Adrenal gland (tissue), 12 donors: ENCODE results near the gene NPEPL1. TPM values are rescaled to one million over a fixed set of nuclear protein-coding genes. Genes with fewer than 3 reads are reported as not detected.
"Not testable (repeated sequence)": the region's sequence is repeated elsewhere in the genome, so short reads cannot be mapped to it uniquely, and the experiment has no call there.

Source experiments
- DNase-seq, 7 donors: peaks; one replicate each; pipeline ENCODE4 v3.0.0-alpha.2; 2019 to 2020
- H3K27ac ChIP-seq, 5 donors: fragments of 200-600 bp; sonication (generic) in 4 of 5; 1 replicate in 3 of 5; 2 replicates in 2 of 5; pipeline versions ENCODE4 v1.5.1 to v1.8.0; 2016 to 2020; ENCODE audit warnings: mild to moderate bottlenecking in 1 of 5
- H3K27me3 ChIP-seq: fragments of 200-600 bp; 2 replicates; pipeline ENCODE4 v1.8.0; 2021
- H3K36me3 ChIP-seq, 2 donors: fragments of 200-600 bp; replicated peaks in 1 of 2; 1 replicate in 1 of 2; 2 replicates in 1 of 2; pipeline versions ENCODE4 v1.5.1 to v1.8.0; 2018 to 2022
- H3K4me1 ChIP-seq, 2 donors: fragments of 200-600 bp; replicated peaks in 1 of 2; 1 replicate in 1 of 2; 2 replicates in 1 of 2; pipeline versions ENCODE4 v1.5.1 to v1.8.0; 2018 to 2021
- H3K4me3 ChIP-seq, 4 donors: fragments of 200-600 bp; sonication (generic) in 3 of 4; one replicate each; pipeline ENCODE4 v1.5.1; 2016 to 2018
- H3K9me3 ChIP-seq, 3 donors: fragments of 200-600 bp; sonication (generic) in 1 of 3; replicated peaks in 1 of 3; 1 replicate in 2 of 3; 2 replicates in 1 of 3; pipeline versions ENCODE4 v1.5.1 to v1.8.0; 2016 to 2021
- POLR2A ChIP-seq, 2 donors: fragments of 450-650 bp; IDR thresholded peaks; one replicate each; pipeline ENCODE4 v1.6.1; 2017; ENCODE audit warnings: antibody characterized with exemption in 2 of 2, mild to moderate bottlenecking in 2 of 2, moderate library complexity in 1 of 2
- WGBS, 4 donors: extraction: QIAGEN DNeasy Blood & Tissue Kit in 2 of 4; methylation state at CpG; one replicate each; pipeline versions ENCODE4 v1.1.5 to v1.1.7; 2013 to 2017; 5-methylcytosine and 5-hydroxymethylcytosine counted together
- intact Hi-C, 2 donors: fragments of 100-400 bp; cut with DNase I; formaldehyde crosslinking; loops; one replicate each; pipeline versions ENCODE4 v1.14.1 to v1.15.0; 2022 to 2023
- polyA plus RNA-seq, 3 donors: library from polyadenylated mRNA; stranded (reverse); fragments of 200-250 nt in 2 of 3; fragments of 350-450 nt in 1 of 3; fragmentation: Illumina TruSeq in 1 of 3; extraction: RNeasy Lipid Tissue Mini Kit (QIAGEN cat#74804) in 1 of 3; gene quantifications; one replicate each; pipeline ENCODE4 v1.2.3, GENCODE V29; 2013 to 2014
- total RNA-seq, 9 donors: library from RNA; depleted of rRNA in 4 of 9; stranded (reverse); fragments of >200 nt in 4 of 9; fragments of 120-200 nt in 1 of 9; fragmentation: NEBNext Ultra II Directional in 1 of 9; extraction: Animal tissue kit (Norgen Biotek cat#: 25700) in 1 of 9; gene quantifications; one replicate each; pipeline versions ENCODE4 v1.1.0 to v1.2.4, GENCODE V29; 2013 to 2023
- TF ChIP-seq, protein P1 (sequence below), 6 experiments: fragments of 450-650 bp in 4 of 6; fragments of 200-600 bp in 2 of 6; sonication (generic) in 1 of 6; IDR thresholded peaks; 1 replicate in 5 of 6; 2 replicates in 1 of 6; pipeline versions ENCODE4 v1.5.1 to v1.8.0; 2016 to 2021; ENCODE audit warnings: antibody characterized with exemption in 6 of 6, mild to moderate bottlenecking in 2 of 6, moderate library complexity in 1 of 6
- donor health status: healthy with polysubstance abuse.
- donor health status: Bipolar disorder and iron deficiency.
- donor health status: DM: yes; HTN: yes; CAD: no.
- donor health status: DM: no; HTN: no; CAD: no.
- donor health status: DM: no; HTN: no; CAD: no.
- donor health status: DM: yes; HTN: yes; CAD: no.

NPEPL1 gene
- total and polyA plus RNA-seq, 12 donors, result 9.3 to 158 (median 35.2) TPM

DNA sequence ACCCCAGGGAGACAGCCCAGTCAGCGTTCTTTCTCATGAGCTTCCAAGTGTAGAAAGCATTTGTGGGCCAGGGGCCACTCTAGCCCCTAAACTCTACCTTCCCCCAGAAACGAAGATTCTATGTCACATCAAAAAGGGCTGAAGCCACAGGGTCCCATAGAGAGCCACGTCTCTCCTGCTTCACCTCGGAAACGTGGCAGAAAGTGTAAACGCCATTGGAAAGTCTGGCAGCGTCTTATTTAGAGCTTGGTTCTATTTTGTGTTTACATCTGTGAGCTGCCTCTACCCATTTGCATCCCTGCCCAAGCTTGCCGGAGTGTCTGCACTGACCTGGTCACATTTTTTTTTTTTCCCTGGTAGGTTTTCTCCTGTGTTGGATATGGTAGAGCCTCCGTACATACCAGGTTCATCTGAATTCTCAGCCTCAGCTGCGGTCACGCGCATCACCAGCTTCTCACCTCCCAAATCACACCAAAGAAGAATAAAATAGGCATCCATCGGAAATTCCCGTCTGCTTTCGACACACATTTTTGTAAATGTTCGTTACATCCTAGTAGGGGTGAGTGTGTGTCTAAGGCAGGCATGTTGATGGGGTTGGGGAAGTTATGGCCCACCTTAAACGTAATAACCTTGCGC lies 62.6 kb downstream of the NPEPL1 start:
- no peak for DNase-seq
- H3K4me3 ChIP-seq, result no peak overlapping the region
- H3K4me1 ChIP-seq, result no peaks in the 10 kb centered on the region
- no peaks in the 10 kb centered on the region for H3K27me3 ChIP-seq
- TF ChIP-seq, protein P1, sequence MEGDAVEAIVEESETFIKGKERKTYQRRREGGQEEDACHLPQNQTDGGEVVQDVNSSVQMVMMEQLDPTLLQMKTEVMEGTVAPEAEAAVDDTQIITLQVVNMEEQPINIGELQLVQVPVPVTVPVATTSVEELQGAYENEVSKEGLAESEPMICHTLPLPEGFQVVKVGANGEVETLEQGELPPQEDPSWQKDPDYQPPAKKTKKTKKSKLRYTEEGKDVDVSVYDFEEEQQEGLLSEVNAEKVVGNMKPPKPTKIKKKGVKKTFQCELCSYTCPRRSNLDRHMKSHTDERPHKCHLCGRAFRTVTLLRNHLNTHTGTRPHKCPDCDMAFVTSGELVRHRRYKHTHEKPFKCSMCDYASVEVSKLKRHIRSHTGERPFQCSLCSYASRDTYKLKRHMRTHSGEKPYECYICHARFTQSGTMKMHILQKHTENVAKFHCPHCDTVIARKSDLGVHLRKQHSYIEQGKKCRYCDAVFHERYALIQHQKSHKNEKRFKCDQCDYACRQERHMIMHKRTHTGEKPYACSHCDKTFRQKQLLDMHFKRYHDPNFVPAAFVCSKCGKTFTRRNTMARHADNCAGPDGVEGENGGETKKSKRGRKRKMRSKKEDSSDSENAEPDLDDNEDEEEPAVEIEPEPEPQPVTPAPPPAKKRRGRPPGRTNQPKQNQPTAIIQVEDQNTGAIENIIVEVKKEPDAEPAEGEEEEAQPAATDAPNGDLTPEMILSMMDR (IDR thresholded peaks at IDR 0.05), result no peak
- TF ChIP-seq POLR2A (IDR thresholded peaks at IDR 0.05), result no peak
- H3K36me3 ChIP-seq, result no peaks in the 10 kb centered on the region
- intact Hi-C loops, result no loop called here
- H3K9me3 ChIP-seq, result no peaks in the 10 kb centered on the region
- WGBS, 4 donors, result 84 to 91% (median 87%) methylated on average over 18 of the region's 18 CpGs
- no peak overlapping the region for H3K27ac ChIP-seq

DNA sequence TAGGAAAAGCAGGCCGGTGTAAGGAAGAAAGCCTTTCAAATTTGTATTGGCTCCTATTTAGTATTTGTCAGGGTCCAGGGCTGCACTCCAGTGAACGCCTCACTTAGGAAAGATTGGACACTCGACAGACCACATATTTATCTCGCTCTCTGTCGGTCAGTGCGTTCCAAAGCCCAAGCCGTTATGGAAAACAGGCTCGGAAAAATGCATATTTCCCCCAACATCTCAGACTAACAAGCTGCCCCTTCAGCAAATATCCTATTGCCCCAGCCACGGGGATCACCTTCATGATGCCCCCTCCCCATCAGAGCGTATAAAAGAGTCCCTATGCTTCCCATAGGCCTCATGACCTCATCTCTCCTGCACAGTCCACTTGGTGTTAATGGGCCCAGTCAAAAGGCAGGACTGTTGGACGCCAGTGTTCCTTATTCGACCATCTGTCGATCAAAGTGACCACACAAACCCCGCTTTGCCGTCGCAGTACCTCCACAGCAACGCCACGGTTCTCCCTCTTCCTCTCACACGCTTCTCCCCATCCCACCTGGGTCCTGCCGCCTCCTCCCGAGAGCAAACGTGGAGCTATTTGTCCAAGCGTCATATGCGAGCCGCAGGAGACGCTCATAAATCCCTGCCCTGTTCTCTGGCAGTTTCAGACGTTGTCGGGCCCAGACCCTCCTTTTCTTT lies 63.3 kb downstream of the NPEPL1 start:
- WGBS, 4 donors, result 77 to 85% (median 81%) methylated on average over 28 of the region's 28 CpGs
- intact Hi-C loops, result no loop called here
- no peaks in the 10 kb centered on the region for H3K9me3 ChIP-seq
- H3K36me3 ChIP-seq, result no peaks in the 10 kb centered on the region
- no peak for DNase-seq
- no peak overlapping the region for H3K27ac ChIP-seq
- no peak overlapping the region for H3K4me3 ChIP-seq
- no peaks in the 10 kb centered on the region for H3K4me1 ChIP-seq
- H3K27me3 ChIP-seq, result no peaks in the 10 kb centered on the region
- TF ChIP-seq, protein P1 (IDR thresholded peaks at IDR 0.05), result no peak
- no peak for TF ChIP-seq POLR2A (IDR thresholded peaks at IDR 0.05)

DNA sequence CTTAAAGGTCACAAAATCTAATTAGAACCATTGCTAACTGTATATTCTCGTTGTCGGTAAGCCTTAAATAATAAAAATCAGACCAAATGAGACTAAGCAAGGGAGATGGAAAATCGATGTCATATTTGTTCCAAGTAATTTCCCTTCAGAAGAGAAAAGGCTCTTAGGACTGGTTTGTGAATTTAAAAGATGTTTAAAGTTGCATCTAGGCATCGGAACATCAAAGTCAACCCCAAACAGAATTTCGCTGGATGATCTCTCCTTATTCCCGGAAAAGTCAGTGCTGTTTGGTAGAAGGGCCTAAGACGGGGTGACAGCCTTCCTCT lies 63.8 kb downstream of the NPEPL1 start:
- H3K36me3 ChIP-seq, result no peaks in the 10 kb centered on the region
- H3K27ac ChIP-seq, result no peak overlapping the region
- H3K27me3 ChIP-seq, result no peaks in the 10 kb centered on the region
- TF ChIP-seq, protein P1 (IDR thresholded peaks at IDR 0.05), result no peak
- no peak for TF ChIP-seq POLR2A (IDR thresholded peaks at IDR 0.05)
- WGBS, 4 donors, result 76 to 86% (median 84%) methylated on average over 7 of the region's 7 CpGs
- no peaks in the 10 kb centered on the region for H3K4me1 ChIP-seq
- DNase-seq, result no peak
- H3K9me3 ChIP-seq, result no peaks in the 10 kb centered on the region
- intact Hi-C loops, result no loop called here
- H3K4me3 ChIP-seq, result no peak overlapping the region

DNA sequence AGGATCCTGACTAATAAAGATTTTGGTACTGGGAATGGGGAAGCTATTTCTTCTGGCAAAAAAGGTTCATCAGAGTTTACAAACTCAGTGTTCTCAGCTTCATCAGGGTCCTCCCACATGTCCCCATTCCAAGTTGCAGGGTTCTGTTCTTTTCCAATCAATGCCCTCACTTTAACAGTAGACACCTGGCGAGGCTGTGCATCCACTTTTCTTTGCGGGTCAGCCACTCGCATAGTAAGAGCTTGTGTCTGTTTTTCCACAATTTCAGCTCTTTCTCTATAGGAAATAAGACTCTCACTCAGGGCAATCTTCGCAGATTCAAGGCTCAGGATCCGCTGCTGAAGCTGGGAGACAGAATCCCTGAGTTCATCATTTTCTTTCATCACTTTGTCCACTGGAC lies 65.0 kb downstream of the NPEPL1 start:
- intact Hi-C loops, H3K36me3 ChIP-seq, H3K27me3 ChIP-seq, DNase-seq, H3K4me3 ChIP-seq, H3K27ac ChIP-seq, H3K9me3 ChIP-seq, H3K4me1 ChIP-seq: not testable (repeated sequence)
- 84 to 98% (median 88%) methylated on average over 5 of the region's 5 CpGs for WGBS, 4 donors

DNA sequence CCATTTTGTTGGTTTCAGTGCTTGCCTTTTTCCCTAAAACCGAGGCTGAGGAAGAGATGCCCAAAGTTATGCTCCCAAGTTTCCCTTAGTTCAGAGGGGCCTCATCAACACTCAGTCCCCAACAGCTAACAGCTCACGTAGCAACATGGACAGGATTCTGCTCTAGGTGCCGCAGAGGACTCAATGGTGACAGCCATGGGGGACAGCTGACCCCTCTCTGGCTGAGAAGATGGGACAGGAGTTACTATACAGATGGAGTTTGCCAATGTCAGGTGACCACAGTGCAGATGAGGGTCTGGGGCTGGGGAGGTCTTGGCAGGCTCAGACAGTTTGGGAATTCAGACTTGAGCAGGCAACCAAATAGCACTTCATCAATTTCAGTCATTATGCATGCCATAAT lies 67.3 kb downstream of the NPEPL1 start:
- intact Hi-C loops, result no loop called here
- Histone ChIP-seq H3K27ac (no peak overlapping the region), H3K27me3 (no peaks in the 10 kb centered on the region), H3K4me3 (no peak overlapping the region), H3K9me3 (no peaks in the 10 kb centered on the region), H3K36me3 (no peaks in the 10 kb centered on the region), H3K4me1 (no peaks in the 10 kb centered on the region)
- no peak for TF ChIP-seq POLR2A (IDR thresholded peaks at IDR 0.05)
- TF ChIP-seq, protein P1 (IDR thresholded peaks at IDR 0.05), result no peak
- WGBS, 4 donors, result 73 to 85% (median 80%) methylated on average over 3 of the region's 3 CpGs
- DNase-seq, result no peak
